Left cardiac atrium (tissue), 4 donors: ENCODE results near the gene RASL10A. TPM values are rescaled to one million over a fixed set of nuclear protein-coding genes. Genes with fewer than 3 reads are reported as not detected.

Experiments used
- ATAC-seq, 2 donors: fragments of 200-7000 bp; cut with Tn5 transposase; one replicate each; pipeline ENCODE4 v1.9.1; 2020; ENCODE audit warnings: mild to moderate bottlenecking in 2 of 2, moderate library complexity in 2 of 2
- DNase-seq: peaks from one replicate; pipeline ENCODE4 v3.0.0-alpha.2; 2020
- intact Hi-C, 2 donors: fragments of 100-400 bp; cut with DNase I; formaldehyde crosslinking; loops; one replicate each; pipeline versions ENCODE4 v1.14.1 to v1.15.1; 2022 to 2023
- total RNA-seq, 2 donors: library from RNA; stranded (reverse); fragmentation: NEBNext Ultra II Directional; extraction: Animal tissue kit (Norgen Biotek cat#: 25700); gene quantifications; one replicate each; pipeline ENCODE4 v1.2.1, GENCODE V29; 2021
- donor health status: DM: no; HTN: yes; CAD: no.
- donor health status: DM: no; HTN: yes; CAD: no; lungs with severe emphysema.
- donor health status: DM: yes; HTN: yes; CAD: no.
- donor health status: Dilated cardiomyopathy.

RASL10A gene
- total RNA-seq, 2 donors from 2014 or later = 1.0 to 3.1 TPM

DNA sequence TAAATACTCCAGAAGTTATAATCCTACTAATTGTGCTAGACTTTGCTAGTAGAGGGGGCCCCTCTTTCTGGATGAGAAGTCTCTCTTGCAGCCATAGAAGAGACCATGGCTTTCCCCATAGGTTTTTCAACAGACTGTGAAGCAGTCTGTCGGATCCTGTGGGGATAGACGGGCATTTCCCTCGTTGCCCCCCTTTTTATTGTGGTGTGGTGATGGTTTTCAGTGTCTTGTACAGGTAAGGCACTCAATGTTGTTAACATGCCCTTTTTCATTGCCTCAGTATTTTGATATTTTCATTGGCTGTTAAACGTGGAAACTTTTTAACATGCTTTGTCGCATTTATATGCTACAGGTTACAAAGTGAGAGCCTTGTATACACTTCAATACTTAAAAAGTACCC lies 25.4 kb downstream of the RASL10A start:
- intact Hi-C loops = no loop called here
- DNase-seq = no peak
- no peak for ATAC-seq

DNA sequence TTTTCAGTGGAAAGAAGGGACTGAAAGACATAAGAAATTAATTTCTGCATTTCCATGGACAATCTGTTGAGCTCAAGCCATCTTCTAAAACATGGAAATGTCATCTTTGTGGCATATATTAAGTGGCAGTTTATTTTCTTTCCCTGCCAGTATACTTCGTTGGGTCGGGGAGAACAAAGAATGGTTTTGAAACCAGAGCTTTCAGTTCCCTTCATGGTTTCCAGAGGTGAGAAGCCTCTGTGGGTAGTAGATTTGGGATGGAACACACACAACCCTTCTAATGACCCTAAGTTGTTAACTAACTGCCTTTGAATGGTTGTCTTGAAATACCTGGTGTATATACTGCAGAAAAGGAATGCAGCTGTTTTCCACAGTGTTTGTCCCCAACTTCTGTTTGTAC lies 26.7 kb downstream of the RASL10A start:
- intact Hi-C loops = no loop called here
- DNase-seq (no peak), ATAC-seq (no peak)

GRCh38 chr22:29284196-29284595 lies 31.3 kb downstream of the RASL10A start:
- no peak for ATAC-seq
- intact Hi-C loops = no loop called here
- no peak for DNase-seq

DNA sequence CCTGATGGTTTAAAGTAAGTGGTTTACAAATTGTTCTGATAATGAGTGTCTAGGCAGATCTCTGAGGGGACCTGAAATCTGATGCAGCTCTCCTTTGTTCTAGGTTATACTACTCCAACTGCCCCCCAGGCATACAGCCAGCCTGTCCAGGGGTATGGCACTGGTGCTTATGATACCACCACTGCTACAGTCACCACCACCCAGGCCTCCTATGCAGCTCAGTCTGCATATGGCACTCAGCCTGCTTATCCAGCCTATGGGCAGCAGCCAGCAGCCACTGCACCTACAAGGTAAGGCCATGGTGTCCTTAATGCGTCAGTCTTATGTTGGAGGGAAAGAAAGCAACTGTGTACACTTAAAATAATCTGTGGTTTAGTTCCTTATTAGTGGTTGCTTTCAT lies 37.6 kb downstream of the RASL10A start:
- intact Hi-C loops = no loop called here
- no peak for DNase-seq
- no peak for ATAC-seq

DNA sequence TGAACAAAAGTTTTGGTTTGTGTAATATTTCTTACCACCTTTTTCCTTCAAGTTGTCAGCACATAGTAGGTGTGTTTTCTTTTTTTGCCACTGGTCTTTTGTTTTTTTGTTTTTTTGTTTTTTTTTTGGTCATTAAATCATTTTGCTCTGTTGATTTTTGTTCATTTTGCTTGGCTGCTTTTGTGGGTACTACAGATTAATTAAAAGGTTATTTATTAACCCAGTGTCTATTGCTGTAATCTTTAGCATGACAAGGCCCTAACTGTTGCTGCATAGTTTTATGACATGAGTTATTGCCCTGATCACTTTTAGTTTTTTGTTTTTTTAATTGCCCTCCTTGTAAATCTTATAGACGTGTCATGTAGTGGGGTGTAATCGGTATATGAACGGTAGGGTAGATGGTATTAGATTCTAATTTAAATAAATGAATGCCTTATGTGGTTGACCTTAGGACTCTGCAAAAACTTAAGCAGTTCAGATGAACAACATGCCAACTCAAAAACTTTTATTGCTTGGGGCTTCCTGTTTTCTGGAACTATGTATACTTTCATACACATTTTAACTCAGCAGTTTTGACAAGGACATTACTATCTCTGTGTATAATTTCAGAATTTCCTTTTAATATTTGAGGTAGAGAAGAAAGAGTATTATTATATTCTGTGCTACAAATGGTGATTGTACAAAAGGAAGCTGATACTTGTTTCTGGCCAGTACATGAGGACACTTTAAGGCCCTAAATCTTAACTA lies 39.5 kb downstream of the RASL10A start:
- ATAC-seq (no peak), DNase-seq (no peak)
- intact Hi-C loops = no loop called here

GRCh38 chr22:29275167-29275566 lies 40.3 kb downstream of the RASL10A start:
- intact Hi-C loops = no loop called here
- DNase-seq (no peak), ATAC-seq (no peak)

DNA sequence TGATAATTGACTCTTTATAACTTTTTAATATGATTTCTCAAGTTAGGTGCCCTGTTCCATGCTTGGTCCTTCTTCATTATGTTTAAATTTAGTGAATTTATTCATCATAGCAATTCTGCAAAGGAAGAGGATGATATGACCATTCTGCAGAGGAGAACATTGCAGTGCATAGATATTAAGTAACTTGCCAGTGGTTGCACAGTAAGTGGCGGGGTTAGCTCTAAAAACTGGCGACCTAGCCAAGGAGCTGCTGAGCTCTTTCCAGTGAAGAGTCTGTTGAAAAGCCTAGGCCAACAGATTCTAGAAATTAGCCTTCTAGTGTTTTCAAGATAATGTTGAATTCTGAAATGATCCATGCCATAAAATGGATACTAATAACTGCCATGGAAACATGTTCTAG lies 42.9 kb downstream of the RASL10A start:
- DNase-seq (no peak), ATAC-seq (no peak)
- intact Hi-C loops = loop anchor here in 1 of 2 donors (5.0 kb wide), 1 partner anchor 35 kb away; the partner anchor contains the start of gene GAS2L1

- DNase-seq = no peak
- ATAC-seq = no peak
- intact Hi-C loops = loop anchor here in 1 of 2 donors (5.0 kb wide), 1 partner anchor 37 kb away; the partner anchor contains the start of gene GAS2L1
Observed at GRCh38 chr22:29270475-29271271, 44.8 kb downstream of the RASL10A start.

- ATAC-seq (no peak), DNase-seq (no peak)
- intact Hi-C loops = loop anchor here in 1 of 2 donors (5.0 kb wide), 1 partner anchor 37 kb away; the partner anchor contains the start of gene GAS2L1
Observed at GRCh38 chr22:29269731-29270474, 45.6 kb downstream of the RASL10A start.

GRCh38 chr22:29269230-29269604 lies 46.3 kb downstream of the RASL10A start:
- intact Hi-C loops = no loop called here
- ATAC-seq = no peak
- no peak for DNase-seq

DNA sequence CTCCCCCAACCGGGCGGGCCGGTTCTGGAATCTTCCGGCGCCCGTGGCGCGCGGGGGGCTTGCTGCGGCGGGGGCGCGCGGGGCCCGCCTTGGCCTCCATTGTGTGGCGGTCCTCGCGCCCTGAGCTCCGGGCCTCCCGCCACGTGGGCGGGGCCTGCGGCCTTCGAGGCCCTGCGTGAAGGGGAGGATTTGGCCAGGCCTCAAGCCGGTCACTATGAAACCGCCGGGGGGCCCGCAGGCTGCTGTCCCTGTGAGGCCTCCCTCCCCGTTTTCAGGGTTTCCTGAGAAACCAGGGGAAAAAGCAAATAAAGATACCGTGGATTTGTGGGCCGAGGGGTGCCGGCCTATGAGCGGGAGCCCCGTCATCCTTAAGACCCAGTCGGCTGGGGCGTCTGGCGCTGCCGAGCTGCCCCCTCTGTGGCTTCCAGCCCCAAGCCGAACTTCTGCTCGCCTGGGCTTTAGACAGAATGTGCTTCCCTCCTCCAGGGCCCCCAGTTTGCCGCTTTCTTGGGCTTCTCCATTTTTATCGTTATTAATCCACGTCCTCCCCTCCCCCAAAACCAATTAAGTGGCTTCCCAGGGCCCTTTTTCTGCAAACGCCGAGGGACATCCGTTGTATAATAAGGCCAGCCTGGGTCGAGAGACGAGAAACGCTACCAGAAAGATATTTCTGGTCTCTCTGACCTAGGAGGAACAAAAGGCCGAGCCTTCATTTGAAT lies 46.8 kb downstream of the RASL10A start:
- intact Hi-C loops = no loop called here
- DNase-seq = peak; percentile 82
- ATAC-seq = peak; percentile 78 to 81

DNA sequence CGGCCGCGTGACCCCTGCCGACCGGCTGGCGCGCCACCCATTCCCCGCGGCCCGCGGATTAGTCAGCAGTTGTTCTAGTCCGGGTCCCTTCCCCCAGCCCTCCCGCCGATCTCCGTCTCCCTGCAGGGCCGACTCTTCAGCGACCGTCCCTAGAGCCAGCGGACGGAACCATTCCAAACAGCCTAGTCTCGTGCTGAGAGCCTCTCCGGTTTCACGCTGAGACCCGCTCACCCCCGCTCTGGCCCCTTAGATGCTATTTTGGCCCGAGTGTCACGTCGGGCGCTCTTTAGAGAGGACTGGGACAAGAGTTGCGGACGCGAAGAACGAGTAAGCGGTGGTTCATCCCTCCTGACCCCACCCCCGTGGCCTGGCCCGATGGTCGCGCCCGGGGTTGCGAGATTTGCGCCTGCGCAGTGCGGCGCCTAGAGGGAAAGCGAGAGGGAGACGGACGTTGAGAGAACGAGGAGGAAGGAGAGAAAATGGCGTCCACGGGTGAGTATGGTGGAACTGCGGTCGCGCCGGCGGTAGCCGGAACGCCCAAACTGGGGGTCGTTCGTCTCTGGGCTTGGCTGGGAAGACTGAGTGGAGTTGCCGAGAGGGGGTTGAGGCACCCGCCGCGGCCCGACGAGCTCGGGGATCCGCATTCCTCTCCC lies 47.5 kb downstream of the RASL10A start, which contains the start of the genes EWSR1 and RHBDD3:
Gene EWSR1, plus strand, starts transcription at position 411 of the 653 bp plus-strand sequence. Its CDS starts 69 bp downstream, at position 480.
Gene RHBDD3, minus strand, starts transcription at position 124 of the 653 bp plus-strand sequence. CDS start 2,355 bp downstream, outside the sequence.
- ATAC-seq (peak; percentile 93 to 95), DNase-seq (peak; percentile 97)
- intact Hi-C loops = no loop called here

DNA sequence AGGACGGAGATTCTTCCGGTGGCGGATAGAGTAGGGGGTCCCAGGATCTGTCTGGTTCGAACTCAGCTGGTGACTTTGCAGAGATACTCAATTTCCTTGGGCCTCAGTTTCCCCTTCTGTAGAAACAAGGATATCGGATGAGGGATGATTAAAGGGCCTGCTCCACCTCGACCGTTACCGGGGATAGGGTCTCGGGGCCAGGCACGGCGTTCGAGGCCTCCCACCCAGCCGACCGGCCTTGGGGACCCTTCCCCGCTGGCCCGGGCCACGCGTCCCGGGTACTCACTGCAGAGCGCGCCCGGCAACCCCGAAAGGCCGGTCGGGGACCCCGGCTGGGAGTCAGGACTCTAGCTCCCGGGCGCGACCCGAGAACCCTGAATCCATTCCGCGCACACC lies 48.0 kb downstream of the RASL10A start:
- no peak for DNase-seq
- ATAC-seq = no peak
- intact Hi-C loops = no loop called here

DNA sequence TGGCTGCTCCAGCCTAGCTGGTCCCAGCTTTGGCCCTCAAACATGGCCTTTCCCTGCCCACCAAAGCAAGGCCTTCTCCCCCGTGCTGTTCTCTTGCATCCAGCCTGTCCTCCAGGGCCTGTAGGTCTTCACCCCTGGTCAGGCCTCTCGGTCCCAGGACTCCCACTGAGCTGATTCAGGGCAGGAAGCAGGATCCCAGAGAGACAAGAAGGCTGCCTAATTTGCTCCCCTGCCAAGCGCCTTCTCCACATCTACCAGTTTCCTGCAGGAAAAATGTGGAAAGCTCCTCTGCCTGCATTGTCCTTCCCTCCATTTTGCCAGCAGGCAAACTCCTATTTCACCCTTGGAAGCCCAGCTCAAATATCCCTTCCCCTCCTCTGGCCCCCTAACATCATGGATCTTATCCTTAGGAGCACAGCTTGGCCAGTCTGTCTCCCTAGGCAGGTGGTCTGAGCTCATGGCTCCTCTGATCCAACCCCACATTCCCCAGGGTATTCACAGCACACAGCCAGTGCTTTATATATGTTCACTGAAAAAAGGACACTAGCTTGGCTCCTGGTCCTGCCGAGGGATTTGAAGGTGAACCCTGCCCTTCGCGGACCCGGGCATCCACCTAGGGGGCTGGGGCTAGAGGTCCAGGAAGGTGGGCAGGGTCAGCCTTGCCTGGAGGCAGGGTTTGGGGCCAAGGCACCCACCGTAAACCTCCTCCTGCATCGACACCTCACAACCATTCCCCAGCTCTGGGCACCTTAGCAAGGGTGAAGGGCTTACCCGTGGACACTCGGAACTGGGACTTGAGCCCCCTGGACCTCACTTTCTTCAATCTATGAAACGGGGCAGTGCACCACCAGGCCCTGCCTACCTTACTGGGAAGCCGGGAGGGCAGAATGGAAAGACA lies 48.7 kb downstream of the RASL10A start:
- no peak for ATAC-seq
- no peak for DNase-seq
- intact Hi-C loops = no loop called here

DNA sequence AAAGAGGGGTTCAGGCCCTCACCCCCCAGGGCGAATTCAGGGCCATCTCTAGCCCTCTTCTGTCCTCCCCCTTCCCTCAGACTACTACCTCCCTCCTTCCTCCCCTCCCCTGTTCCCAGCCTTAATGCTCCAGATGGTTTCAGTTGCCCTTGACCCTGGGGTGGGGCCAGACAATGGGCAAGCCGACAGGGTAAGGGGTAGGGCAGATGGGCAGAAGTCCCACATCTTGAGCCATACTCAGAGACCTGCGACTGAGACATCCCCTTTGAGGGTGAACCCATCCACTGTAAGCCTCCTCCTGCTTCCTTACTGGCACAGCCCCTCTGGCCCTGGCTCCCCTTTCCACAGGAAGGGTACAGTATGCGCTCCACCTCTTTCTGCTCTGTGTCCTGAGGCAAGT lies 49.6 kb downstream of the RASL10A start:
- no peak for ATAC-seq
- DNase-seq = no peak
- intact Hi-C loops = no loop called here

GRCh38 chr22:29265305-29265704 lies 50.2 kb downstream of the RASL10A start:
- intact Hi-C loops = no loop called here
- DNase-seq (no peak), ATAC-seq (no peak)

DNA sequence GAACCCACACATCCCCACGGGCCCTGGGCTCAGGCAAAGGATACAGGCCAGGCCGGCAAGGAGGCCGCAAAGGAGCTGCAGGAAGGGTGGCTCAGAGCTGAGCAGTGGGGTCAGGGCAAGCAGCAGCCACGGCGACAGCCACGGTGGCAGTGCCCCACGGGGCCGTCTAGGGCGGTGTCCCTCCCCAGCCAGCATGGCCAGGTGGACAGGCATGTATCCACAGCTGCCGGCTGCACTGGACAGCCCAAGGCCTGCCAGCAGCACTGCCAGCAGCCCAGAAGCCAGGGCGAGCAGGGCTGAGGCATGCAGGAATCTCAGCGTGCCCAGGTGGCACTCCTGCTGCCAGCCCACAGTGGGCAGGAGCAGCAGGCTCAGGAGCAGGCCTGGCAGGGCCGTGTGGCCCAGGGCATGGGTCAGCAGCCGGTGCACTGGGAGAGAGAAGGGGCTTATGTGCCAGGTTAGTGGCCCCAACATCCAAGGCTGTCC lies 51.7 kb downstream of the RASL10A start:
- no peak for ATAC-seq
- intact Hi-C loops = no loop called here
- DNase-seq = no peak
